Measurements from ENCODE around the gene HK3. TPM values are rescaled to one million over a fixed set of nuclear protein-coding genes. Genes with fewer than 3 reads are reported as not detected.

The HK3 gene
- total RNA-seq, 1 experiment from 2014 or later: not detected

DNA sequence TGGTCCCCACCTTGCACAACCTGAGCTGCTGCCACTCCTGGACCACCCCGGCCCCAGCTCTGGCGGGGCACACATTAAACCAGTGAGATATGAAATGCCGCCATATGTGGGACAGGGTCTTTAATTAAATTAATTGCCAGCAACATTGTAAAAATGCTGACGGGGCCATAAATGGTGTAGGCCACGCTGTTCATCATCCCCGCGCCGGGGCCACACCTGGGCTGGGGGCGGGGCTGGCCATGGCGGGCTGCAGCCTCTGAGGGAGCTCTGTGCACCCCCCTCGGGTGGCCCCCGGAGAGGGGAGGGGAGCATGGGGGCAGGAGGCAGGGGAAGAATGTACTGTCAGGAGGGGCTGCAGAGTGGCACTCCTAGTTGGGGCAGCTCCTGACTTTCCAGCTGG is 47.8 kb downstream of the HK3 start:
- TF ChIP-seq, protein P1, sequence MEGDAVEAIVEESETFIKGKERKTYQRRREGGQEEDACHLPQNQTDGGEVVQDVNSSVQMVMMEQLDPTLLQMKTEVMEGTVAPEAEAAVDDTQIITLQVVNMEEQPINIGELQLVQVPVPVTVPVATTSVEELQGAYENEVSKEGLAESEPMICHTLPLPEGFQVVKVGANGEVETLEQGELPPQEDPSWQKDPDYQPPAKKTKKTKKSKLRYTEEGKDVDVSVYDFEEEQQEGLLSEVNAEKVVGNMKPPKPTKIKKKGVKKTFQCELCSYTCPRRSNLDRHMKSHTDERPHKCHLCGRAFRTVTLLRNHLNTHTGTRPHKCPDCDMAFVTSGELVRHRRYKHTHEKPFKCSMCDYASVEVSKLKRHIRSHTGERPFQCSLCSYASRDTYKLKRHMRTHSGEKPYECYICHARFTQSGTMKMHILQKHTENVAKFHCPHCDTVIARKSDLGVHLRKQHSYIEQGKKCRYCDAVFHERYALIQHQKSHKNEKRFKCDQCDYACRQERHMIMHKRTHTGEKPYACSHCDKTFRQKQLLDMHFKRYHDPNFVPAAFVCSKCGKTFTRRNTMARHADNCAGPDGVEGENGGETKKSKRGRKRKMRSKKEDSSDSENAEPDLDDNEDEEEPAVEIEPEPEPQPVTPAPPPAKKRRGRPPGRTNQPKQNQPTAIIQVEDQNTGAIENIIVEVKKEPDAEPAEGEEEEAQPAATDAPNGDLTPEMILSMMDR (conservative IDR thresholded peaks at IDR 0.05; ENCODE audit: low read depth, low read length): no peak
- TF ChIP-seq EZH2phosphoT487 (IDR thresholded peaks at IDR 0.05; ENCODE audit: borderline replicate concordance, low read length) (no peak), EZH2 (IDR thresholded peaks at IDR 0.05; ENCODE audit: low read length, unreplicated experiment) (no peak)
- Histone ChIP-seq H3F3A (ENCODE audit: low read length, unreplicated experiment) (no peaks in the 10 kb centered on the region), H2AFZ (ENCODE audit: low read length) (no peak overlapping the region), H3K4me3 (ENCODE audit: low read length) (no peak overlapping the region), H4K20me1 (ENCODE audit: low read length) (no peaks in the 10 kb centered on the region), H3K9me3 (ENCODE audit: low read length) (no peaks in the 10 kb centered on the region), H3K9me2 (replicated peaks; ENCODE audit: low read length) (no peaks in the 10 kb centered on the region), H3K27ac (ENCODE audit: low read length) (no peak overlapping the region), H3K36me3 (ENCODE audit: low read depth, low read length) (no peaks in the 10 kb centered on the region), H3K4me1 (ENCODE audit: insufficient read depth, low read length) (no peaks in the 10 kb centered on the region), H3K4me2 (ENCODE audit: low read length) (no peak overlapping the region), H3K27me3 (ENCODE audit: low read length) (0 out of 2 replicates have a peak, but pooled peaks cover 5% of the 10 kb centered on the region), H3K79me2 (ENCODE audit: low read length) (no peaks in the 10 kb centered on the region), H3K9ac (ENCODE audit: low read length) (no peak overlapping the region)
- DNase-seq: no peak
- CTCF ChIA-PET: no interaction called here
- POLR2A ChIA-PET (ENCODE audit: unreplicated experiment): no interaction called here
- no TSS peak for BruUV-seq (replicated peaks)
- ATAC-seq: no peak
- intact Hi-C loops (cut with micrococcal nuclease): no loop called here

DNA sequence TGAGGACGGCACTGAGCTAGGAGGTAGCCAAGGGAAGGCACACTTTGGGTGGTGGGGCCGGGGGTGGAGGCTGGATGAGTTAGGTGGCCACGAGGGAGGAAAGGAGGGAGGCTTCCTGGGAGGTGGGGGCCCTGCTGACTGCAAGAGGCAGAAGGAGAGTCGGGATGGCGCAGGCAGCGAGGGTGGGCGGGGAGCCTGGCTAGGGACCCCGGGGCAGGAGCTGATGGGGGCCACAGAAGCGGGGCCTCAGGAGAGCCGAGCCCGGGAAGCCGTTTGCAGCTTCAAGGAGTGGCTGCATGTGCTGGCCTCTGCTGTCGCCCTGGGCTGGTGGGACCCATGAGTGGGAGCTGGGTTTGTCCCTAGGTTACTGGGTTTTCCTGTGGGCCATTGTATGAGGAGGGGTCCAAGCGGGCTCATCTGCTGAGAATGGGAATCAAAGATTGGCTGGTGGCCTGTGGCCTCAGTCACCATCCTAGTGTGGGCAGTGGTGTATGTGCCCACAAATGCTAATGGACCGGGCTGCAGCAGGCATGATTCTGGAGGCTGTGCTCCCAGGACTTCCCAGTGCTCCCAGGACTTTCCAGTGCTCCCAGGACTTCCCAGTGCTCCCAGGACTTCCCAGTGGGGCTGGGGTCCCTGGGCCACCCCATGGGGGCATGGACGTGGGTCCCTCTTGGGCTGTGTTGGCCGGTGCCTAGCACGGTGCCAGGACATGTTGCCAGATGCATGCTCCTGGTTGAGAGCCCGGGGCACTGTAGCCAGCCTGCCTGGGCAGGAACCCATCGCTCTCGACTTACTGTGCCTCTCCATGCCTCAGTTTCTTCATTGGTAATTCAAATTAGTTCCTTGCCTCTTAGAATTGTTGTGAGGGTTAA is 48.5 kb downstream of the HK3 start:
- H3K27me3 ChIP-seq (ENCODE audit: low read length): 0 out of 2 replicates have a peak, but pooled peaks cover 5% of the 10 kb centered on the region
- H3K36me3 ChIP-seq (ENCODE audit: low read depth, low read length): no peaks in the 10 kb centered on the region
- intact Hi-C loops (cut with micrococcal nuclease): no loop called here
- no peaks in the 10 kb centered on the region for H3F3A ChIP-seq (ENCODE audit: low read length, unreplicated experiment)
- no peaks in the 10 kb centered on the region for H3K9me3 ChIP-seq (ENCODE audit: low read length)
- no peaks in the 10 kb centered on the region for H4K20me1 ChIP-seq (ENCODE audit: low read length)
- H3K27ac ChIP-seq (ENCODE audit: low read length): no peak overlapping the region
- H3K79me2 ChIP-seq (ENCODE audit: low read length): no peaks in the 10 kb centered on the region
- H3K9ac ChIP-seq (ENCODE audit: low read length): no peak overlapping the region
- POLR2A ChIA-PET (ENCODE audit: unreplicated experiment): no interaction called here
- no peak for TF ChIP-seq EZH2phosphoT487 (IDR thresholded peaks at IDR 0.05; ENCODE audit: borderline replicate concordance, low read length)
- TF ChIP-seq, protein P1 (conservative IDR thresholded peaks at IDR 0.05; ENCODE audit: low read depth, low read length): no peak
- TF ChIP-seq EZH2 (IDR thresholded peaks at IDR 0.05; ENCODE audit: low read length, unreplicated experiment): no peak
- peaks cover 2% of the 10 kb centered on the region for H3K4me1 ChIP-seq (ENCODE audit: insufficient read depth, low read length)
- no peak overlapping the region for H3K4me3 ChIP-seq (ENCODE audit: low read length)
- ATAC-seq (no peak), DNase-seq (no peak)
- CTCF ChIA-PET: no interaction called here
- H3K4me2 ChIP-seq (ENCODE audit: low read length): no peak overlapping the region
- no peak overlapping the region for H2AFZ ChIP-seq (ENCODE audit: low read length)
- no peaks in the 10 kb centered on the region for H3K9me2 ChIP-seq (replicated peaks; ENCODE audit: low read length)
- no TSS peak for BruUV-seq (replicated peaks)

DNA sequence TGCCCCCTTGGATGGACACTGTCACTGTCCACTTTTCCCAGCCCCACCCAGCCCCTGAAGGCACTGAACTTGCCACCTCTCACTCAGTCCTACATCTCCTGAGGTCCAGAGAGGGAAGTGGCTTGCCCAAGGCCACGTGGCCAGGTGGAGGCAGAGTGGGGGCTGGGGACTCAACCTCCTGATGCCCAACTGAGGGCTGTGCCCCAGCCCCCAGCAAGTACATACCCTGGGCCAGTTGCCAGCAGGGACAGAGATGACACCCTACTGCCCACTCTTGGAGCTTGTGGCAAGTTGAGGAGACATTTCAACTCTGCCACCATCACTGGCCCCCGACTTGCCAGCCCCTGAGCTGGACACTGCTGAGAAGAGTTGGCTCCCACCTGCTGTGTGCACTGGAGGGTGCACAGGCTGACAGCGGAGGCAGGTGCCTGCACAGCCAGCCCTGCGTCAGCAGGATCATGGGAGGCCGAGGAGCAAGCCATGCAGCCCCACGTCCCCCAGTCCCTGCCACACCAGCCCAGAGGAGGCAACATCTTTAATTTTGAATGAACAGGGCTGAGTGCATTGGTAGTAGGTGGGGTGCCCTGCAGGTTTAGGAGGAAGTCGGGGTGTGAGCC is 49.4 kb downstream of the HK3 start:
- CTCF ChIA-PET: no interaction called here
- Histone ChIP-seq H4K20me1 (ENCODE audit: low read length) (no peaks in the 10 kb centered on the region), H3K36me3 (ENCODE audit: low read depth, low read length) (no peaks in the 10 kb centered on the region), H3K79me2 (ENCODE audit: low read length) (no peaks in the 10 kb centered on the region), H3F3A (ENCODE audit: low read length, unreplicated experiment) (no peaks in the 10 kb centered on the region), H3K9me3 (ENCODE audit: low read length) (no peaks in the 10 kb centered on the region), H3K4me1 (ENCODE audit: insufficient read depth, low read length) (peaks cover 11% of the 10 kb centered on the region), H3K4me2 (ENCODE audit: low read length) (no peak overlapping the region), H3K9ac (ENCODE audit: low read length) (no peak overlapping the region), H3K4me3 (ENCODE audit: low read length) (no peak overlapping the region), H3K9me2 (replicated peaks; ENCODE audit: low read length) (no peaks in the 10 kb centered on the region), H3K27me3 (ENCODE audit: low read length) (0 out of 2 replicates have a peak, but pooled peaks cover 5% of the 10 kb centered on the region), H3K27ac (ENCODE audit: low read length) (no peak overlapping the region), H2AFZ (ENCODE audit: low read length) (no peak overlapping the region)
- TF ChIP-seq, protein P1 (conservative IDR thresholded peaks at IDR 0.05; ENCODE audit: low read depth, low read length): no peak
- TF ChIP-seq EZH2 (IDR thresholded peaks at IDR 0.05; ENCODE audit: low read length, unreplicated experiment): no peak
- no peak for TF ChIP-seq EZH2phosphoT487 (IDR thresholded peaks at IDR 0.05; ENCODE audit: borderline replicate concordance, low read length)
- intact Hi-C loops (cut with micrococcal nuclease): no loop called here
- ATAC-seq: no peak
- no TSS peak for BruUV-seq (replicated peaks)
- POLR2A ChIA-PET (ENCODE audit: unreplicated experiment): no interaction called here
- no peak for DNase-seq
